Right lobe of liver (tissue), 4 donors: Measurements from ENCODE around the gene PPP1R1A.

Experiments
- POLR2A ChIP-seq: fragments of 450-650 bp; IDR thresholded peaks from one replicate; pipeline ENCODE4 v1.6.1; 2017; ENCODE audit warnings: antibody characterized with exemption, mild to moderate bottlenecking
- TF ChIP-seq, protein P1 (sequence below), 4 donors: fragments of 200-600 bp in 3 of 4; fragments of 450-650 bp in 1 of 4; IDR thresholded peaks; one replicate each; pipeline versions ENCODE4 v1.5.1 to v1.8.0; 2016 to 2022; ENCODE audit warnings: antibody characterized with exemption in 4 of 4, mild to moderate bottlenecking in 2 of 4
- donor health status: DM: no; HTN: no; CAD: no.
- donor health status: DM: no; HTN: no; CAD: no.
- donor health status: DM: no; HTN: yes; CAD: no.

DNA sequence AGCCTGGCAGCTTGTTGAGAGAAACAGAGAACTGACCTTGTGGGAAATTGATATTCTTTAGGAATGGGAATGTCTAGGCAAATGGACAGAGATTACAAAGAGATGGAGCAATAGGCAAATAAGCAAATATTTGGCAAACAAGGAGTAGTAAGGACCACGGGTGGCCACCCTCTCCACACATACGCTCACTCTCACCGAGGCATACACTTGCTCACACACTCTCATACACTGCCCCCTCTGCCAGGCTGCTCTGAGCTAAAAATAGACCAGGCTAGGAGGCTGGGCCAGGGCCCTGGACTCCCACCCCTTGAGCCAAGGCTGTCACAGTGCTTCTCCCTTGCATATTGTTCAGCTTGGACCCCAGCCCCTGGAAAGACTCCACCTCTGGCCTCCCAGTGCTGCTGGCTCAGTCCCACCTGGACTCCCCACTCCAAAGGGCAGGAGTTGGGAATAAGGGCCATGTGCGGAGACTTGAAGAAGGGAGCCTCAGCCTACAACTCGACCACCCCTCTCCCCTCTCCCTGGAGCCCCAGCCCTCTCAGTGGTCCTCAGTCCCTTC lies 1.1 kb downstream of the PPP1R1A start:
- TF ChIP-seq POLR2A: peak; percentile 34
- TF ChIP-seq, protein P1, sequence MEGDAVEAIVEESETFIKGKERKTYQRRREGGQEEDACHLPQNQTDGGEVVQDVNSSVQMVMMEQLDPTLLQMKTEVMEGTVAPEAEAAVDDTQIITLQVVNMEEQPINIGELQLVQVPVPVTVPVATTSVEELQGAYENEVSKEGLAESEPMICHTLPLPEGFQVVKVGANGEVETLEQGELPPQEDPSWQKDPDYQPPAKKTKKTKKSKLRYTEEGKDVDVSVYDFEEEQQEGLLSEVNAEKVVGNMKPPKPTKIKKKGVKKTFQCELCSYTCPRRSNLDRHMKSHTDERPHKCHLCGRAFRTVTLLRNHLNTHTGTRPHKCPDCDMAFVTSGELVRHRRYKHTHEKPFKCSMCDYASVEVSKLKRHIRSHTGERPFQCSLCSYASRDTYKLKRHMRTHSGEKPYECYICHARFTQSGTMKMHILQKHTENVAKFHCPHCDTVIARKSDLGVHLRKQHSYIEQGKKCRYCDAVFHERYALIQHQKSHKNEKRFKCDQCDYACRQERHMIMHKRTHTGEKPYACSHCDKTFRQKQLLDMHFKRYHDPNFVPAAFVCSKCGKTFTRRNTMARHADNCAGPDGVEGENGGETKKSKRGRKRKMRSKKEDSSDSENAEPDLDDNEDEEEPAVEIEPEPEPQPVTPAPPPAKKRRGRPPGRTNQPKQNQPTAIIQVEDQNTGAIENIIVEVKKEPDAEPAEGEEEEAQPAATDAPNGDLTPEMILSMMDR (IDR thresholded peaks at IDR 0.05): no peak
